Panc1 (cell line): ENCODE data around the gene SLC8A1. TPM values are rescaled to one million over a fixed set of nuclear protein-coding genes. Genes with fewer than 3 reads are reported as not detected.

Experiments used
- ATAC-seq: fragments of 200-7000 bp; cut with Tn5 transposase; 2 replicates; pipeline ENCODE4 v1.9.1; 2020; ENCODE audit warnings: mild to moderate bottlenecking, moderate library complexity
- BruUV-seq: library from RNA; stranded (reverse); fragments of 400-500 nt; replicated peaks from 2 replicates; lab custom pipeline; 2021; lab: Mats Ljungman, UMichigan
- CTCF ChIA-PET: fragments of 300-600 bp; sonication (Branson Sonifier 250); formaldehyde crosslinking; loops from one replicate; lab custom pipeline; 2022; ENCODE audit warnings: antibody characterized with exemption; lab: Charles Lee
- POLR2A ChIA-PET: fragments of 300-600 bp; sonication (Branson Sonifier 250); formaldehyde crosslinking; loops from one replicate; lab custom pipeline; 2022; ENCODE audit warnings: antibody characterized with exemption; lab: Charles Lee
- DNase-seq: peaks from one replicate; pipeline ENCODE4 v3.0.0-alpha.2; 2010; ENCODE audit warnings: low read depth, low spot score
- H3K27ac ChIP-seq: 2 replicates; pipeline ENCODE4 v1.5.1; 2011; ENCODE audit warnings: mild to moderate bottlenecking, low read length, inconsistent platforms
- H3K27me3 ChIP-seq: fragments of 200-500 bp; sonication (Bioruptor generic); 2 replicates; pipeline ENCODE4 v1.6.0; 2014; ENCODE audit warnings: low read length, inconsistent platforms; ENCODE audit not compliant: control insufficient read depth, insufficient read depth
- H3K36me3 ChIP-seq: fragments of 200-500 bp; sonication (Bioruptor generic); 2 replicates; pipeline ENCODE4 v1.5.1; 2014; ENCODE audit warnings: inconsistent platforms, mild to moderate bottlenecking, low read length, moderate library complexity; ENCODE audit not compliant: control insufficient read depth, insufficient read depth
- H3K4me1 ChIP-seq: 2 replicates; pipeline ENCODE4 v1.5.1; 2011; ENCODE audit warnings: inconsistent platforms, mild to moderate bottlenecking, low read length, moderate library complexity; ENCODE audit not compliant: control insufficient read depth, insufficient read depth
- H3K4me3 ChIP-seq, 2 experiments: 2 replicates each; pipeline ENCODE4 v1.5.1; 2011 to 2012; ENCODE audit warnings: low read depth in 2 of 2, low read length in 2 of 2, mild to moderate bottlenecking in 2 of 2, inconsistent platforms in 1 of 2, moderate library complexity in 1 of 2
- H3K9me3 ChIP-seq: fragments of 200-500 bp; sonication (Bioruptor generic); 2 replicates; pipeline ENCODE4 v1.5.1; 2014; ENCODE audit warnings: low read depth, mild to moderate bottlenecking, inconsistent platforms, low read length, moderate library complexity; ENCODE audit not compliant: control insufficient read depth, insufficient read depth
- CTCF ChIP-seq: fragments of 450-650 bp; IDR thresholded peaks from 2 replicates; pipeline ENCODE4 v1.5.1; 2017; ENCODE audit warnings: mild to moderate bottlenecking
- POLR2AphosphoS5 ChIP-seq: IDR thresholded peaks from 2 replicates; pipeline ENCODE4 v1.6.1; 2012; ENCODE audit warnings: mild to moderate bottlenecking, low read depth, low read length, moderate library complexity
- REST ChIP-seq, 2 experiments: IDR thresholded peaks; 2 replicates each; pipeline ENCODE4 v1.6.1; 2011 to 2012; ENCODE audit warnings: low read depth in 2 of 2, control low read depth in 1 of 2, low read length in 1 of 2, mild to moderate bottlenecking in 1 of 2, moderate library complexity in 1 of 2; ENCODE audit not compliant: insufficient read depth in 1 of 2
- SIN3A ChIP-seq: IDR thresholded peaks from 2 replicates; pipeline ENCODE4 v1.6.1; 2012; ENCODE audit warnings: low read depth, mild to moderate bottlenecking, low read length, moderate library complexity, borderline replicate concordance; ENCODE audit not compliant: insufficient read depth
- TCF7L2 ChIP-seq: IDR thresholded peaks from 2 replicates; pipeline ENCODE4 v1.6.1; 2011; ENCODE audit warnings: mild to moderate bottlenecking, low read depth, low read length, inconsistent platforms
- in situ Hi-C: cut with HindIII; loops from 2 replicates; pipeline ENCODE4 v1.10.0; 2016; ENCODE audit warnings: low sequenced_read_pairs, low pct_unique_long_range_greater_than_20kb
- intact Hi-C: fragments of 100-400 bp; cut with micrococcal nuclease; formaldehyde crosslinking; loops from one replicate; pipeline ENCODE4 v1.10.0; 2022; ENCODE audit not compliant: unreplicated experiment
- total RNA-seq: library from RNA; stranded (reverse); gene quantifications from one replicate; pipeline ENCODE4 v1.2.1, GENCODE V29; 2021; ENCODE audit not compliant: unreplicated experiment

The SLC8A1 gene
- total RNA-seq, 1 experiment from 2014 or later = 0.59 TPM

GRCh38 chr2:40244675-40245074 lies 207.2 kb downstream of the SLC8A1 start:
- no TSS peak for BruUV-seq
- Histone ChIP-seq H3K4me3 (no peak overlapping the region), H3K36me3 (no peaks in the 10 kb centered on the region), H3K27ac (no peak overlapping the region), H3K9me3 (no peaks in the 10 kb centered on the region), H3K27me3 (no peaks in the 10 kb centered on the region), H3K4me1 (no peaks in the 10 kb centered on the region)
- in situ Hi-C loops (no loop called here), intact Hi-C loops (no loop called here)
- ChIA-PET POLR2A (no interaction called here), CTCF (interaction anchor here (0.7 kb wide), 1 partner anchor 198 kb away, joined by 3 read pairs; no protein-coding TSS in a partner anchor)
- peak; percentile 8 for DNase-seq
- ATAC-seq = peak; percentile 90
- TF ChIP-seq TCF7L2 (no peak), SIN3A (no peak), CTCF (peak; percentile 74), REST (IDR thresholded peaks at IDR 0.05; ENCODE audit: insufficient read depth in 1 of 2, low read depth in 2 of 2, low read length in 1 of 2) (no peak), POLR2AphosphoS5 (no peak)

- no peak for ATAC-seq
- no peaks in the 10 kb centered on the region for H3K27me3 ChIP-seq
- intact Hi-C loops (no loop called here), in situ Hi-C loops (no loop called here)
- CTCF ChIA-PET = interaction anchor here (0.7 kb wide), 1 partner anchor 199 kb away, joined by 3 read pairs; no protein-coding TSS in a partner anchor
- no peak overlapping the region for H3K4me3 ChIP-seq
- H3K27ac ChIP-seq = no peak overlapping the region
- no peak for DNase-seq
- TF ChIP-seq CTCF = no peak
- TF ChIP-seq SIN3A = no peak
- TF ChIP-seq TCF7L2 = no peak
- no peak for TF ChIP-seq POLR2AphosphoS5
- TF ChIP-seq REST (IDR thresholded peaks at IDR 0.05; ENCODE audit: insufficient read depth in 1 of 2, low read depth in 2 of 2, low read length in 1 of 2) = no peak
- no peaks in the 10 kb centered on the region for H3K4me1 ChIP-seq
- no peaks in the 10 kb centered on the region for H3K9me3 ChIP-seq
- POLR2A ChIA-PET = interaction anchor here (0.5 kb wide), 1 partner anchor 322 kb away, joined by 7 read pairs; no protein-coding TSS in a partner anchor
- no peaks in the 10 kb centered on the region for H3K36me3 ChIP-seq
- BruUV-seq = no TSS peak
These were observed 207.6 kb downstream of the SLC8A1 start for GRCh38 chr2:40244251-40244650.
